Measurements from ENCODE around the gene CEP44. TPM values are rescaled to one million over a fixed set of nuclear protein-coding genes. Genes with fewer than 3 reads are reported as not detected.

Gene CEP44
- total RNA-seq, 2 experiments from 2014 or later: 25.1 to 26.9 TPM

Other genes starting within 250 kb of the CEP44 start
- 10 to 100 TPM; 25.7 to 30.5 TPM for gene FBXO8, start 244 bp upstream of the CEP44 start, total RNA-seq
- 10 to 100 TPM; 34.1 to 36.4 TPM for gene HPGD, start 238.6 kb downstream of the CEP44 start, total RNA-seq